Fibroblast of lung (primary cell): ENCODE measurements around the gene GSTT4. TPM values are rescaled to one million over a fixed set of nuclear protein-coding genes. Genes with fewer than 3 reads are reported as not detected.

Source experiments
- DNase-seq, 2 donors: peaks; one replicate each; pipeline versions ENCODE4 v3.0.0 to v3.0.0-alpha.2; 2010; ENCODE audit warnings: low read depth in 2 of 2
- H2AFZ ChIP-seq: 2 replicates; pipeline ENCODE4 v1.5.1; 2012; ENCODE audit warnings: low read length, control low read depth, inconsistent platforms
- H3K27ac ChIP-seq: 2 replicates; pipeline ENCODE4 v1.5.1; 2011; ENCODE audit warnings: low read length, control low read depth; ENCODE audit not compliant: insufficient read depth
- H3K27me3 ChIP-seq: 2 replicates; pipeline ENCODE4 v1.5.1; 2011; ENCODE audit warnings: mild to moderate bottlenecking, low read length; ENCODE audit not compliant: control insufficient read depth, insufficient read depth
- H3K36me3 ChIP-seq: 2 replicates; pipeline ENCODE4 v1.5.1; 2011; ENCODE audit warnings: low read length; ENCODE audit not compliant: control insufficient read depth, insufficient read depth
- H3K4me1 ChIP-seq: 2 replicates; pipeline ENCODE4 v1.5.1; 2011; ENCODE audit warnings: low read length; ENCODE audit not compliant: control insufficient read depth, insufficient read depth; ENCODE audit errors: extremely low read depth
- H3K4me2 ChIP-seq: 2 replicates; pipeline ENCODE4 v1.5.1; 2011; ENCODE audit warnings: low read length, control low read depth; ENCODE audit not compliant: insufficient read depth; ENCODE audit errors: extremely low read depth
- H3K4me3 ChIP-seq, 4 experiments: fragments of 200-600 bp in 1 of 4; sonication (generic) in 1 of 4; replicated peaks in 1 of 4; 2 replicates each; pipeline ENCODE4 v1.5.1; 2011 to 2016; ENCODE audit warnings: low read length in 4 of 4, low read depth in 3 of 4, mild to moderate bottlenecking in 3 of 4, control low read depth in 2 of 4, inconsistent platforms in 1 of 4, mixed read lengths in 1 of 4; ENCODE audit not compliant: insufficient read depth in 1 of 4; ENCODE audit errors: control extremely low read depth in 1 of 4
- H3K79me2 ChIP-seq: 2 replicates; pipeline ENCODE4 v1.5.1; 2012; ENCODE audit warnings: mild to moderate bottlenecking, low read length, inconsistent platforms; ENCODE audit not compliant: control insufficient read depth, insufficient read depth
- H3K9ac ChIP-seq: 2 replicates; pipeline ENCODE4 v1.5.1; 2011; ENCODE audit warnings: mild to moderate bottlenecking, low read length, control low read depth; ENCODE audit not compliant: insufficient read depth
- H3K9me3 ChIP-seq: 2 replicates; pipeline ENCODE4 v1.5.1; 2012; ENCODE audit warnings: low read depth, low read length; ENCODE audit not compliant: control insufficient read depth, insufficient read depth
- H4K20me1 ChIP-seq: 2 replicates; pipeline ENCODE4 v1.5.1; 2011; ENCODE audit warnings: low read length; ENCODE audit not compliant: control insufficient read depth, insufficient read depth; ENCODE audit errors: extremely low read depth
- EZH2 ChIP-seq: IDR thresholded peaks from 2 replicates; pipeline ENCODE4 v1.5.1; 2012; ENCODE audit warnings: low read length, control low read depth, mild to moderate bottlenecking; ENCODE audit errors: missing control alignments
- polyA plus RNA-seq, 2 donors: library from polyadenylated mRNA; depleted of rRNA in 1 of 2; stranded (reverse) in 1 of 2; unstranded in 1 of 2; fragments of >200 nt; gene quantifications; 2 replicates each; pipeline ENCODE4 v1.2.1, GENCODE V29; 2011 to 2012; ENCODE audit warnings: missing spikeins in 1 of 2
- total RNA-seq: library from RNA; depleted of rRNA; stranded (reverse); fragments of >200 nt; gene quantifications from 2 replicates; pipeline ENCODE4 v1.2.1, GENCODE V29; 2014
- TF ChIP-seq, protein P1 (sequence below), 2 donors: IDR thresholded peaks in 1 of 2; conservative IDR thresholded peaks in 1 of 2; 1 replicate in 1 of 2; 2 replicates in 1 of 2; pipeline ENCODE4 v1.5.1; 2011 to 2012; ENCODE audit warnings: low read length in 2 of 2, control low read depth in 1 of 2, inconsistent platforms in 1 of 2, low read depth in 1 of 2, mild to moderate bottlenecking in 1 of 2

GSTT4 gene
- total and polyA plus RNA-seq, 2 donors (not counting 1 experiment from before 2014, with no cell fraction given) = not detected

GRCh38 chr22:24051568-24051967, 46.3 kb upstream of the GSTT4 start:
- peaks cover 2% of the 10 kb centered on the region for H3K4me1 ChIP-seq
- H3K27me3 ChIP-seq = no peaks in the 10 kb centered on the region
- no peaks in the 10 kb centered on the region for H3K9me3 ChIP-seq
- H3K4me3 ChIP-seq = no peak overlapping the region
- no peak overlapping the region for H3K4me2 ChIP-seq
- H3K36me3 ChIP-seq = peaks cover 5% of the 10 kb centered on the region
- H2AFZ ChIP-seq = no peak overlapping the region
- H3K9ac ChIP-seq = no peak overlapping the region
- H3K27ac ChIP-seq = no peak overlapping the region
- TF ChIP-seq, protein P1, sequence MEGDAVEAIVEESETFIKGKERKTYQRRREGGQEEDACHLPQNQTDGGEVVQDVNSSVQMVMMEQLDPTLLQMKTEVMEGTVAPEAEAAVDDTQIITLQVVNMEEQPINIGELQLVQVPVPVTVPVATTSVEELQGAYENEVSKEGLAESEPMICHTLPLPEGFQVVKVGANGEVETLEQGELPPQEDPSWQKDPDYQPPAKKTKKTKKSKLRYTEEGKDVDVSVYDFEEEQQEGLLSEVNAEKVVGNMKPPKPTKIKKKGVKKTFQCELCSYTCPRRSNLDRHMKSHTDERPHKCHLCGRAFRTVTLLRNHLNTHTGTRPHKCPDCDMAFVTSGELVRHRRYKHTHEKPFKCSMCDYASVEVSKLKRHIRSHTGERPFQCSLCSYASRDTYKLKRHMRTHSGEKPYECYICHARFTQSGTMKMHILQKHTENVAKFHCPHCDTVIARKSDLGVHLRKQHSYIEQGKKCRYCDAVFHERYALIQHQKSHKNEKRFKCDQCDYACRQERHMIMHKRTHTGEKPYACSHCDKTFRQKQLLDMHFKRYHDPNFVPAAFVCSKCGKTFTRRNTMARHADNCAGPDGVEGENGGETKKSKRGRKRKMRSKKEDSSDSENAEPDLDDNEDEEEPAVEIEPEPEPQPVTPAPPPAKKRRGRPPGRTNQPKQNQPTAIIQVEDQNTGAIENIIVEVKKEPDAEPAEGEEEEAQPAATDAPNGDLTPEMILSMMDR (conservative IDR thresholded peaks at IDR 0.05 in 1 of 2, IDR thresholded peaks at IDR 0.05 in 1 of 2; ENCODE audit: low read depth in 1 of 2, low read length in 2 of 2) = no peak
- no peak for TF ChIP-seq EZH2
- no peaks in the 10 kb centered on the region for H4K20me1 ChIP-seq
- no peaks in the 10 kb centered on the region for H3K79me2 ChIP-seq
- no peak for DNase-seq

DNA sequence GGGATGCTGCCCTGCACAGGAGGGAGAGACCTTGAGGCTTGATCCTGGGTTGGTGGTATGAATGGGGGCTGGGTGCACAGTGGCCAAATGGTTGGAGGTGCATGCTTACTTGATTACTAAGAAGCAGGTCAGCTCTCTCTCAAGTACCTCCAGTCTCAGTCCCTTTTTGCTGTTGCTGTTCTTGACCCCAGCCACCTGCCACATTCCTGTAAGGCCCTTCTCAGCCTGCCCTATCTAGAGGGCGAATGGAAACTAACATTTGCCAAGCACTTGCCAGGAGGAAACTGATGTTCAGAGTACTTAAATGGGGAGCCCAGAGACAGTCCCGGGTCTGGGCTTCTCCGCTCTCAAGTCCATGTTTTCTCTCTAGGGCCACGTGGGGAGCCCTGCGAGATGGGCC, 45.8 kb upstream of the GSTT4 start:
- Histone ChIP-seq H3K9me3 (no peaks in the 10 kb centered on the region), H3K9ac (no peak overlapping the region), H3K36me3 (peaks cover 3% of the 10 kb centered on the region), H2AFZ (no peak overlapping the region), H3K27ac (no peak overlapping the region), H3K4me2 (no peak overlapping the region), H3K4me3 (no peak overlapping the region), H3K27me3 (no peaks in the 10 kb centered on the region), H3K4me1 (peaks cover 2% of the 10 kb centered on the region), H4K20me1 (no peaks in the 10 kb centered on the region), H3K79me2 (no peaks in the 10 kb centered on the region)
- TF ChIP-seq EZH2 = no peak
- TF ChIP-seq, protein P1 (conservative IDR thresholded peaks at IDR 0.05 in 1 of 2, IDR thresholded peaks at IDR 0.05 in 1 of 2; ENCODE audit: low read depth in 1 of 2, low read length in 2 of 2) = no peak
- no peak for DNase-seq

- Histone ChIP-seq H3K36me3 (peaks cover 1% of the 10 kb centered on the region), H3K27ac (no peak overlapping the region), H3K27me3 (no peaks in the 10 kb centered on the region), H3K4me3 (no peak overlapping the region), H3K9me3 (no peaks in the 10 kb centered on the region), H4K20me1 (no peaks in the 10 kb centered on the region), H2AFZ (no peak overlapping the region), H3K4me2 (no peak overlapping the region), H3K4me1 (peaks cover 2% of the 10 kb centered on the region), H3K79me2 (no peaks in the 10 kb centered on the region), H3K9ac (no peak overlapping the region)
- no peak for TF ChIP-seq EZH2
- TF ChIP-seq, protein P1 (conservative IDR thresholded peaks at IDR 0.05 in 1 of 2, IDR thresholded peaks at IDR 0.05 in 1 of 2; ENCODE audit: low read depth in 1 of 2, low read length in 2 of 2) = no peak
- DNase-seq = no peak
These were observed 44.7 kb upstream of the GSTT4 start for GRCh38 chr22:24049978-24050377.
